GDM1 (cell line): ENCODE measurements around the gene FAM13A.

Source experiments
- DNase-seq: peaks from one replicate; lab custom pipeline; 2025; lab: John Stamatoyannopoulos, UW

Gene FAM13A

DNA sequence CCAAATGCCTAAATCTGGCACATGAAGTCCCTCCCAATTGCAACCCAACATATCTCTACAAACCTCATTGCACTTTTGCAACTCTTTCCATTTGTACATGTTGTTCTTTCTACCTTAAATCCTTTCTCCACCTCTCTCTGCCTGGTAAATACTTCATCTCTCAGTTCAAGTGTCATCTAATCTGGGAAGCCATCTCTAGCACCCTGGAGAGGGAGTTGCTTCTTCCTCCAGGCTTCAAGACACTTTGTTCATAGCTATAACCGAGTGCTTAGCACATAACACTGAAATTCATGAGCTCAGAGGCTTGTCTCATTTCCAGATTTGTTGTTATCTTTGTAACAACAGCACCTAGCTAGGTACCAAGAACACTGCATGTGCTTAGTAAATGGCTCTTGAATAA is 244.6 kb downstream of the FAM13A start:
- no peak for DNase-seq

DNA sequence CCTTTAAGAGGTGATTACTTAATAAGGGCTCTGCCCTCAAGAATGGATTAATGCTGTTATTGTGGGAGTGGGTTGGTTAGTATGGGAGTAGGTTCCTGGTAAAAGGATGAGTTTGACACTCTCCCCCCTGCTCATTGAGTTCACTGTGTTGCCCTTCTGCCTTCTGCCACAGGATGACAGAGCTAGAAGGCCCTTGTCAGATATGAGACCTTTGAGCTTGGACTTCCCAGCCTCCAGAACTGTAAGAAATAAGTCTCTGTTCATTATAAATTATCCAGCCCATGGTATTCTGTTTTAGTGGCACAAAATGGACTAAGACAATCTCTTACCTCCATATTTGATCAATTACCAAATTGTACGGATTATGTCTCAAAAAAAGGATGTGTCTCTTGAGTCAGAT is 245.1 kb downstream of the FAM13A start:
- DNase-seq, result no peak

DNA sequence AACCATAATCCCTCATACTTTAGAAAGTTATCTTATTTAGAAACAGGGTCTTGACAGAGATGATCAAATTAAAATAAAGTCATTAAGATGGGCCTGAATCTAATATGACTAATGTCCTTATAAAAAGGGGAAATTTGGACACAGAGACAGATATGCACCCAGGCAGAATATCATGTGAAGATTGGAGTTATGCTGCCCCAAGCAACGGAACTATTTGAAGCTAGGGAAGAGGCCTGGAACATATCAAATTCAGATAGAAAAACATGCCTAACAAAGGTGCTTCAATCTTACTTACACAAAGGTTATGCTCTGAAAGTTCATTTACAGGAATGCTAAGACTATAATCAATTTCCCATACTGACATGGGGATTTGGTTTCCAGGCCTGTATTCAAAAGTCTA is 246.7 kb downstream of the FAM13A start:
- no peak for DNase-seq

DNA sequence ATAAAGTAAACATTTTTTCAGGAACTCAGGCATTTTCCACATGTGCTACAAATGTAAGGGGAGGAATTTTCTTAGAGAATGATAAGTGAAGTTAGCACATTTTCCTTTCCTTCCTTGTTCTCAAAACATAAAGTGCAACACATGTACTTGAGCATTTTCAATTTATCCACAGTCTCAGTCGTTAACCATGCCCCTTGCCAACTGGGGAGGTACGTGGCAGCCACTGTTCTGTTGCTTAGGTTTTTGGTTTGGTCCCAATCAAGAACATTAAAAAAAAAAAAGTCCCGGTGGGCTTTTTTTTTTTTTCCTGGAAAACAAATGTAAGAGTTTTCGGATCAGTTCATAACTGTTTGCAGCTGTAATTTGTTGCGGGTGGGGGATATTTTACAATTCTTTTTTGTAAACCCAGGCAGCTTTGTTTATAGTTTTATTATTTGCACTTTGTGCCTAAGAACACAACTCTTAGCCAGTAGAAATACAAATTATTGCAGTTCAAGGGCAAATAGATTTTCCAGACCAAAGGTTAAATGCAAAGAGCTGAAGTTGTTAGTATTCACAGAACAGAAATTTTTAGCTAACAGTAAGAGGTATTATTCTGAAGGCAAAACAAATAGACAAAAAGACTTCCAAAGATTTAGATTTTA is 247.3 kb downstream of the FAM13A start:
- no peak for DNase-seq

DNA sequence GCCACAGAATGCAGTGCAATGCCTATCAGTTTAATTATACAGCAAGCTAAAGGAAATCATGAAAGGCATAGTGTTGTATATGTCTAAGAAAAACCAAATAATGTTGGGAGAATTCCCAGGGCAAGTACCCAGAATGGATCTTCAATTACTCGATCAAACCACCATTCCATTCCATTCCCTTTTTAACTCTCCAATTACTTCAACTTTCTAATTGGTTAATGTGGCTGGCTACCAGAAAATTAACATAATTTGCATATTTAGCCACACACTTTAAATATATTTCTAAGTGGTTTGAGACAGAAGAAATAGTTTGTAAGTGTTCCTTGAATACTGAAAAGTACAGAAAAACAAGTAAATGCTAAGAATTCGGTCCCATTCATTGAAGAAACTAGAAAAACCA is 247.9 kb downstream of the FAM13A start:
- DNase-seq, result no peak

DNA sequence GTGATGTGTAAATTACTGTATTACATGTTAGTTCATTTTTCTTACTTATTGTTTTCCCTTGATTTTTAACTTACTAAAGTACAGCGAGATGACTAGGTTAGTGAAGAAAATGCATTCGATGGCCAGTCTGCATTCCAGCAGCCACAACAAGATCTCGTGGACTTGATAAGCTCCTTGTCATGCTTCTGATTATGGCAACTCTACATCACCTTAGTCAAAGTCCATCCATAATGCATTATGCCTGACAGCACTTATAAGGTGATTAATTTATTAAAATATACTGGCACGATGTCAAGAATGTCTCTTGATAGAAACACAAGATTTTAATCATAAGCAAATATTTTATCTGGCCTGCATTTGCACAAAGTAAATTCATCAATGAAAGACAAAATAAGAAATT is 249.5 kb downstream of the FAM13A start:
- no peak for DNase-seq

DNA sequence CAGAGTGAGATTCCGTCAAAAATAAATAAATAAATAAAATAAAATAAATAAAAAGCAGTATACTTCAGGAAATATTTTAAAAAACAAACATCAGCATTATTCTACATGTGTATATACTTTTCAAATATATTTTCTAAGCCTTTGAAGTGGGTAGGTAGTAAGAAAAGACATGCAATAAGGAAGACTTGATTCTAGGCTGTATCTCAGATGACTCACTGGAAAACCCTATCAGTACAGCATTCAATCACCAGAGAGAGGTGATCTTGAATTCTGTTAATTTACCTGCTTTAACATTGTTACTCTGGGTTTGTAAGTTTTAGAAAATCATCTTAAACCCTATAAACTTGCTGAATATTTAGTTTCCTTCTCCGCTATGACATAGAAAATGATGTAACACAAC is 252.8 kb downstream of the FAM13A start:
- DNase-seq, result no peak

DNA sequence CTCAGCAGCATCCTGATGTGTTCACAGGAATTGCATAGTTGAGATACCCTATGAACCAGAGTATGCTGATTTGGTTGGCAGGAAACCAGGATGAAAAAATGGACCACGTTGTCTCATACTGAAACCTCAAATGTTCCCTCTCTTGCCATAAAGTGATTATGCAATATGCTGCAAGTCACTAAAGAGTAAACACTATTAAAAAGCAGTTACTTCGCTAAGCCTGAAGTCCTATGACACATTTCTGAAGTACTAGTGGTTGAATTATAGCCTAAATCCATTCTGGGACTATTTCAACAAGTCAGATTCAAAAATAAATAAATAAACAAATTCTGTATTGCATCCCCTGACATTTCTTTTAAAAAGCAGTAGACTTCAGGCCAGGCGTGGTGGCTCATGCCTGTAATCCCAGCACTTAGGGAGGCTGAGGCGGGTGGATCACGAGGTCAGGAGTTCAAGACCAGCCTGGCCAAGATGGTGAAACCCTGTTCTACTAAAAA is 253.3 kb downstream of the FAM13A start:
- no peak for DNase-seq

DNA sequence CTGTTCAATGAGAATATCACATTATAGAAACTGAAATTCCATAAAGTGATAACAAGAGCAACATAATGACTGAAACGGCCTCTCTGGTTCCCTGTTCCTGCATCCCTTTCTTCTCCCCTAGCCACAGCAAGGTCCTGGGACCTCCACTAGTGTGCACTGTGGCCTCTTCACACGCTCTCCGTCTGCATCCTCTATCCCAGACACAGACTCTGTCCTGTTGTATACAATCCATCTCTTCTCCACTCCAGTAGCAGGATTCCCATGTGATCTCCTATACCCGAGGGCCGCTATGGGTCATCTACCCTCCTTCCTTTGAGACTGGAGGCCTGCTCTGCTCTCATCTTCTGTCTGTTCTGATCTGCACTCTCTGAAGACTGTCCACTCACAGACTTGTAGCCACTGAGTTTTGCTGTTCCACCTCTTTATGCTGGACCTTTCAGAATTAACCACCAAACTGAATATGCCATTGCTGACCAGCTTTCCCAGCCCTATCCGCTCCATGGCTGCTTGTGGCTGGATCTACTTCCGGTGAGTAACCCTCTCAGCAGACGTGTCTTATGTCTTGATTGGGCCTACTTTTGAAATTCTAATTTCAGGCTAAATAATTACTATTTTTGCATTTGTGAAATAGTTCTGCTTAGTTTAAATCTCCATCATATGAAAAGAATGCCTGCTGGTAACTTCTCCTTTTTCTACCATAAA is 254.2 kb downstream of the FAM13A start:
- no peak for DNase-seq

DNA sequence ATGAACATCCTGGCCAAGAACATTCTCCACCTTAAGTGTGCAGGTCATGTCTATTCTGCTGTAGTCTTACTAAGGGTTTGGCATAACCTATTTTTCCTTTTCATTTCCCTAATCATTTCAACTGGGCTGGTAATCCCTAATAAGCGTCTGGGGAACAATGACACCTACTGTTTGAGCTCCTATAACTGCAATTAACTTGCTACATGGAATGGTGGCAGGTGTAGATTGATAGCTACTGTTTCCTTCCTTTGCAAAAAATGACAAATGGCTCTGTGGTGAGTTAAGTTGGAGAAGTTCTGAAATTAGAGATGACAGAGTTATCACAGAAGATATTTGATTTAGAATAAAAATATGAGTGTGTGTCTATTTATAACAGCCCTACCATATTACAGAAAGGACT is 254.8 kb downstream of the FAM13A start:
- DNase-seq, result no peak

DNA sequence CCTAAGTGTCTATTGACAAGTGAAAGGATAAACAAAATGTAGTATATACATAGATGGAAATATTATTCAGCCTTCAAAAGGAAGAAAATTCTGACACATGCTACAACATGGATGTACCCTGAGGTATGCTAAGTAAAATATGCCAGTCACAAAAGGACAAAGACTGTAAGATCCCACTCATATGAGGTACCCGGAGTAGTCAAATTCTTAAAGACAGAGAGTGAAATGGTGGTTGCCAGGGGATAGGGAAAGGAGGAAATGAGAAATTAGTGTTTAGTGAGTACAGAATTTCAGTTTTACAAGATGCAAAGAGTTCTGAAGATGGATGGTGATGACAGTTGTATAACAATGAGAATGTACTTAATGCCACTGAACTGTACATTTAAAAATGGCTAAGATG is 257.1 kb downstream of the FAM13A start:
- no peak for DNase-seq

DNA sequence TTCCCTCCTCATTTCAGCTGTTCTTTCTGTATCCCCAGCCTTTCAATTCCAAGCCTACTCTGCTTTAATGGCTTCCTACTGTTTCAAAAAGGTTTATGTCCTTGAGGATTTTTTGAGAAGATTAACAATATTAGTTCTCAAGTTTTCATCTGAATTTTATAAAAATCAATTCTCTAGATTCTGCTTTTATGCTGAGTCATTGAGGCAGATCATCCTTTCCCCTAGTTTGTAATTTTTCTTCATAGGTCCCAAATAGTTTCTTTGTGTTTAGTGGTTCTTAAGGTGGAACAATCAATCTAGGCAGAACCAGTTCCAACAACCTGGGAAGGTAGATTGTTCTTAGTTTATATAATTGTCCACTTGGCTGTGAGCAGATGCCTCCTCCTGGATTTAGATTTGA is 259.3 kb downstream of the FAM13A start:
- no peak for DNase-seq

DNA sequence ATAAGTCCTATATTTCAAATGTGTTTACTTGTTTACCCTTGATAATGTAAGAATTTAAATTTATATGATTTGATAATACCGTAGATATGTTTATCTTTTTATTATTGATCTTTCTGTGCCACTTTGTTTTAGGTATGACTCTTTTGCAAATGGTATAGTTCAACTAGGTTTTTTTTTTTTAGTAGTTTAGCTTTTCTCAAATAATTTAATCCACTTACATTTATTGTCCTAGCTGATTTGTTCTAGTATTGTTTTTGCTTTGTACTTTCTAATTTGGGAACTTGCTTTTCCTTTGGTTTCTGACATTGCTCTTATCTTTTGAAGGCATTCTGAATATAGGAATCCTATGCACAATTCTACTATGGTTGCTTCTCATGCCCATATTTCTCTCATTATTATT is 260.4 kb downstream of the FAM13A start:
- no peak for DNase-seq

DNA sequence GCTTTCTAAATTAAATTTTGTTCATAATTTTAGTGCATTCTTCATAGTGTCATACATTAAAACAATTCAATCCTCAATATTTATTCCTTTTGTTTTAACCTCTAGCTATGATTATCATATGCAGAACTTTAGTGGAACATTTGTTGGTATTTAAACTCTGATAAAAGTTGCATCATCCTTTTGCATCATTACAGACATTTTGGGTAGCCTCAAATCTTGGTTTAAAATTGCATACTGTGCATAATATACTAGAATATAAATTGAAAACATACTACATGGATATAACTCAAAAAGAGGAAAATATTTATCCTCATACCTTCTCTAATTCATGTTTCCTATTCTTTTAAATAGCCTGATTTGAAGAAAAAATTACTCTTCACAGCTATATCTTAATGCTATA is 262.0 kb downstream of the FAM13A start:
- no peak for DNase-seq

DNA sequence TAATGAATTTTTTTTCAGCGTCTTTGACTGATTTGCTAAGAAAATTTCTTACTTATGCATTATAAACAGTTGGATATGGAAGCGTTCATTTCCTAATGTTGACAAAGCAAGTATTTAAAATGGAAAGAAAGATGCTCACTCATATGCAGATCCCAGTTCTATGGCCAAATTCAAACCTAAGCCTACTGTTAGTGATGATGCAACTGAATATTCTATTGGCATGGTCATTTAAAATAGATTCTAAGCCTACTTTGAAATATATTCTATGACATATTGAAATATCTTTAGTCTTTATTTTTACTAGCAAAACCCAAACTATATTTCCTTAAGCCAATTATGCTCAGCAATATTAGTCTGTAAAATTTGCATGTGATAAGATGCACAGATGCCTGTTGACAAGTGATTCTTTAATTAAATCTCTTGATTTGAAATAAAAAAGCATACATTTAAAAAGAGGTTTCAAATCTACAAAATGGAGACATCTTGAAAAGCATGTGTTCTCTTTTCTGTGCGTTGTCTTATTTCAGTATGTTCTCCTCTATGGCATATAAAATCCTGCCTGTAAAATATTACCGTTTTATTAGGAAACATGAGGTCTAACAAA is 262.8 kb downstream of the FAM13A start:
- no peak for DNase-seq

DNA sequence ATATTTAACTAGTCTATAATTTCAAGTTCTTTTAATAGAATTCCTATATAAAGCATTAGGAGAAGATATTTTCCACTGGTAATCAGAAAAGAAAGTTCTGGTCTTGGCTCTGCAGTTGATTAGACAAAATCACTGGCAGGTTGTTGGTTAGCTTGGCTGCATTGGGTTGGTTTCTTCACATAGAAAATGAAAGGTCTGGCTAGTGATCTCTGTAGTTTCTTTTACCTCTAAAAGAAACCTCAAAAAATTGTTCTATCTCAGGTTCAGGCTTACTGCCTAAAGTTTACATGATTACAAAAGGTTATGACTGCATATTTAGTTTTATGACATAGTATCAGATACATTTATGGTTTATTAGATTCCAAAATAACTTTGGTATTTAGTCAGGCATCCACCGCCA is 263.5 kb downstream of the FAM13A start:
- DNase-seq, result no peak

DNA sequence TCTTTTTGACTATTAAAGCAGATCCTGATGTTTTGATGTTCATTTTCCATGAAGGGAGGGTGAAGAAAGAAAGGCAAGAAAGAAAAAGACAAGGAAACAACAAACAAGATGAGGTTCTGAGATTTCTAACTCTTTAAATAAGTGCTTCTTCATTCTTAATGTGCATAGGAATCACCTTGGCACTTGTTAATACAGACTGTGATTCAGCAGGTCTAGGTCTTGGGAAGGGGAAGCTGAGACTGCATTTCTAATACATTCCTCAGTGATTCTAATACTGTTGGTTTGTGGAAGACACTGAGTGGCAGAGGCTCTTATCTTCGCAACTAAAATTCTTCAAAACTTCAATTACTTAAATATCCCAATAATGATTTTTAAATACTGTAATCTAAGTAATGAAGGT is 264.2 kb downstream of the FAM13A start:
- DNase-seq, result no peak

DNA sequence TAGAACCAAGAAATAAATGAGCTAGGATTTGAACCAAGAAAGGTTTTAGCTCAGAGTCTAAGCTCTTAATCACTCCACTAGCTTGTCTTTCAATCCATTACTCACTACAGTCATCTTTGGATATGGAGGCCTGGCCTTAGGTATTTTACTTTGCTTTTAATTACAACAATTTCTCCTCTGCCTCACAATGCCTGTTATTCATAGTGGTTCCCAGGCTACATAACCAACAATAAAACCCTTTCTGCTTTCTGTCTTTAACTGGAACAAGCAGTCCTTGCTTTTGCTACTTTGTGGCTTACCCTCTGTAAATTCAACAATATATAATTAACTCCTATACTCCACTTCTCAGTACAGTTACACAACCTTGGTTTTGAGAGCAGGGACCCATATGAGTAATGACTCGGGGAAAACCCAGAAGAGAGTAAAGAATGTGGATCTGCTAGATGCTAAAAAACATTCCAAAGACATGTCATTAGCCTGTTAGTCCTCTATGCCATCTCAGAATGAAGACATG is 264.7 kb downstream of the FAM13A start:
- DNase-seq, result no peak

DNA sequence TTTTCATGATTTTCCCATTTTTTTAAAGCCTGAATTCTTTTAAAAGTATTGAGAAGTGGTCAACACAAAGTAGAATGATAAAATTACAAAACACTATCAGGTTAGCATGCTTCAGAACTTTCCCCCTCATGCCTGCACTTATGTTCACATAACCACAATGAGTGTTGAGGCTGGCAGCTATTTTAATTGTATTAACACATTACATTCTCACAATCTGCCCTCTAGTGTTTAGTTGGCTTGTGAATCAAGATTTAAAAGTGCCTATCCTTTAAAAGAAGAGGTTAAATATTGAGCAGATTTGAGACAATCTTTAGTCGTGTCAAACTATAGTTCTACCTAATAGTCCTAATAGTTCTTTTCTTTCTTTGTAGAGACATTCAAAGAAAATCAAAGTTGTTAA is 265.7 kb downstream of the FAM13A start:
- DNase-seq, result no peak

DNA sequence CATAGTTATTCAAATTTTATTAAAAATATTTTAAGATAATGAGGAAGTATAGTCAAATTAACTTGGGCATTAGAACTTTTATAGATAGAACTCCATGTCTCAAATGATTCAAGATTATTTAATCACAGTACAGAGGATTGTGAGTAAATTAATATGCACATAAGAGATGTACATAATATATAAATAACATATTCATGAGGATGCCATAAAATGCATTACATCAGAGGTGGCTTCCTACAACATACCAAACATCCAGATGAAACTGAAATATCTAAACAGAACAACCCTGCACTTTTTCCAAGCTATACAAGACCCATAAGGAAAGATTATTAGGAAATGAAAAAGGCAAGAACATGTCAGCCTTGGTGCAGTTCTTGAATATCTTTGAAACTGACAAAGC is 268.1 kb downstream of the FAM13A start:
- no peak for DNase-seq

DNA sequence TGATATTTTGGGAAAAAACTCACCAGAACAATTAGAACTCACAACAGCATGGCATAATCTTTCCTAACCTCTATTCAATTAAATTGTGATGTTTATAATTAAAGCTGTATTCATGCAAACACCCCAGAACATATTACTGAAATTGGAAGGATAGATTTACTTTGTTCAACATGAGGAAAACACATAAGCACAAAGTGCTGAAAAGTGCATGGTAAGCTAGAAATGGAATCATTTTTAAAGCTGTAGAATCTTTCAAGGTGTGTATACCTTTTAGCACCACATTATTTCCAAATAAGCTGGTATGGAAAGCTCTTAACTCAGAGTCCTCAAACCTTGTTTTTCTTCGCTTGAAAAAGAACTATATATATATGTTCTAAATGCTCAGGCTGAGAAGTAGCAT is 268.6 kb downstream of the FAM13A start:
- no peak for DNase-seq

DNA sequence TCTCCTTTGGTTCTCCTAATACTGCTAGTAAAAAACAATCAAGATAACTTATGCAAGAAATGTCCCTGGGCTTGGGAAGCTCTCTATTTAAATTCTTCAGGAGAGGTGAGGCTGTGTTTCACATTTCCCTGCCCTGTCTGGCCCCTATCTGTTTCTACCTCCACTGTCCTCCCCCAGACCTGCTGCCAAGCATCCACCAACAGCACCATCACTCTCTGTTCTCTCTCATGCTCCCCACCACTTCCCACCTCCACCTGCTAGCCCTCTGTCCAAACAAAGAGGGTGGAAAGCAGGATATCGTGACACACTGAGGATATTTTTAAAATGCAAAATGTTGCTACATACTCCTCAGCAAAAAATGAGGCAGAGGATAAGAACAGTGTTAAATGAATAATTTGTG is 271.0 kb downstream of the FAM13A start:
- DNase-seq, result no peak

DNA sequence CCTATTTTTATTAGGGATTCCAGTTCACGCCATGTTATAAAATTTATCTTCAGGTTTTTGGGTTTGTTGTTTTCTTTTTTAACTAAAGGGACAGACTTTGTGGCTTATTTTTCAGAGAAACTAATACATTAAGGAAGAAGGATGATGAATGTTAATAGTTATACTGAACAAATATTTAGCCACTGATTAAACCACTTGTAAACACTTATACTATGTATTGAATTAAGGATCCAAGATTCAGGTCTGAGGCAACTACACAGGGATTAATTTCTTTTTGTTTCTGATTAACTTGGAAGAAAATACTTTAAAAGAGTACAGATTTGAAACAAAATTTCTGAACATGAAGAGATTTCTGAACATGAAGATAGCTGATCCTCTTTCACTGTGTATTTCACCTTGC is 276.6 kb downstream of the FAM13A start:
- DNase-seq, result no peak
